Activated T-helper 2 cell treated with anti-CD3 and anti-CD28 coated beads, Interferon-gamma antibody, Interleukin-2, Interleukin-4, amounts not matched to agents 10 μg/mL and 5 μg/mL and 100 μg/mL, durations not matched to agents 14 hours and 24 hours and 36 hours (primary cell): Measurements from ENCODE around the gene MAB21L3. TPM values are rescaled to one million over a fixed set of nuclear protein-coding genes. Genes with fewer than 3 reads are reported as not detected.

Experiments
- DNase-seq: peaks from one replicate; pipeline ENCODE4 v3.0.0; 2021; ENCODE audit warnings: low spot score
- H3K27ac Mint-ChIP-seq: one replicate; pipeline ENCODE4 v1.8.0; 2021; ENCODE audit warnings: mixed read lengths
- H3K27me3 Mint-ChIP-seq: one replicate; pipeline ENCODE4 v1.8.0; 2021; ENCODE audit warnings: low read depth, mixed read lengths
- H3K36me3 Mint-ChIP-seq: one replicate; pipeline ENCODE4 v1.8.0; 2021; ENCODE audit warnings: low read depth, mixed read lengths
- H3K4me1 Mint-ChIP-seq: one replicate; pipeline ENCODE4 v1.8.0; 2021; ENCODE audit warnings: low read depth, mixed read lengths
- H3K4me3 Mint-ChIP-seq: one replicate; pipeline ENCODE4 v1.8.0; 2021; ENCODE audit warnings: low read depth, mild to moderate bottlenecking, moderate library complexity, mixed read lengths
- H3K9me3 Mint-ChIP-seq: one replicate; pipeline ENCODE4 v1.8.0; 2021; ENCODE audit warnings: mixed read lengths
- intact Hi-C: fragments of 100-400 bp; cut with micrococcal nuclease; formaldehyde crosslinking; loops from one replicate; pipeline ENCODE4 v1.15.1; 2023
- total RNA-seq: library from RNA; stranded (reverse); gene quantifications from 2 replicates; pipeline ENCODE4 v1.2.3, GENCODE V29; 2022

The MAB21L3 gene
- total RNA-seq, 1 donor from 2014 or later, result not detected

- DNase-seq, result no peak
- no peak overlapping the region for H3K27ac Mint-ChIP-seq
- no peak overlapping the region for H3K4me3 Mint-ChIP-seq
- no peaks in the 10 kb centered on the region for H3K36me3 Mint-ChIP-seq
- no peaks in the 10 kb centered on the region for H3K4me1 Mint-ChIP-seq
- H3K9me3 Mint-ChIP-seq, result no peaks in the 10 kb centered on the region
- intact Hi-C loops, result no loop called here
- H3K27me3 Mint-ChIP-seq, result peaks cover 6% of the 10 kb centered on the region
Observed at GRCh38 chr1:116178837-116179236, 67.6 kb downstream of the MAB21L3 start.

- no peak for DNase-seq
- Mint-ChIP-seq H3K9me3 (no peaks in the 10 kb centered on the region), H3K27me3 (peaks cover 6% of the 10 kb centered on the region), H3K27ac (no peak overlapping the region), H3K36me3 (no peaks in the 10 kb centered on the region), H3K4me1 (no peaks in the 10 kb centered on the region), H3K4me3 (no peak overlapping the region)
- intact Hi-C loops, result no loop called here
Observed at GRCh38 chr1:116179419-116179818, 68.2 kb downstream of the MAB21L3 start.

GRCh38 chr1:116179964-116180363 lies 68.8 kb downstream of the MAB21L3 start:
- Mint-ChIP-seq H3K36me3 (no peaks in the 10 kb centered on the region), H3K9me3 (no peaks in the 10 kb centered on the region), H3K27ac (no peak overlapping the region), H3K27me3 (peaks cover 6% of the 10 kb centered on the region), H3K4me1 (no peaks in the 10 kb centered on the region), H3K4me3 (no peak overlapping the region)
- DNase-seq, result no peak
- intact Hi-C loops, result no loop called here

- Mint-ChIP-seq H3K27ac (no peak overlapping the region), H3K9me3 (no peaks in the 10 kb centered on the region), H3K36me3 (no peaks in the 10 kb centered on the region), H3K4me1 (no peaks in the 10 kb centered on the region), H3K27me3 (peaks cover 12% of the 10 kb centered on the region), H3K4me3 (no peak overlapping the region)
- no peak for DNase-seq
- intact Hi-C loops, result no loop called here
Observed at GRCh38 chr1:116182019-116182714, 71.0 kb downstream of the MAB21L3 start.

Other genes with a start within 250 kb of the MAB21L3 start
- gene SLC22A15, start 134.9 kb upstream of the MAB21L3 start, total RNA-seq, result 0.18 and 0.52 TPM in 2 replicates